Measurements from ENCODE around the gene THADA.

The THADA gene

GRCh38 chr2:43226955-43227829, 368.6 kb downstream of the THADA start:
- peaks cover 0 to 51% (median 45%) of the 10 kb centered on the region in 4 experiments for H3K36me3 ChIP-seq (ENCODE audit: control insufficient read depth in 4 of 4, insufficient read depth in 4 of 4, low read length in 3 of 4)
- H3K4me3 ChIP-seq (ENCODE audit: control insufficient read depth in 1 of 7, extremely low read depth in 1 of 7, insufficient read depth in 4 of 7, low read depth in 2 of 7, low read length in 6 of 7) = peak overlapping the region; percentile 84 to 100 (median 93)
- DNase-seq = peak; percentile 80 to 85 (median 82)
- WGBS (ENCODE audit: insufficient coverage) = under 1% methylated on average over 65 of the region's 77 CpGs
- H3K27me3 ChIP-seq (replicated peaks in 2 of 5; ENCODE audit: control insufficient read depth in 4 of 5, insufficient read depth in 5 of 5, low read length in 4 of 5) = no peaks in the 10 kb centered on the region
- no peaks in the 10 kb centered on the region for H3K9me3 ChIP-seq (ENCODE audit: control extremely low read depth in 1 of 5, control insufficient read depth in 4 of 5, insufficient read depth in 2 of 5, low read depth in 1 of 5, low read length in 4 of 5)
- peaks cover 16 to 25% (median 21%) of the 10 kb centered on the region in 4 experiments for H3K4me1 ChIP-seq (ENCODE audit: control extremely low read depth in 1 of 4, control insufficient read depth in 4 of 4, insufficient read depth in 4 of 4, low read length in 3 of 4)
- POLR2A ChIA-PET = interaction anchor here (0.5 to 8.1 kb wide), 28 partner anchors 9 to 417 kb away, joined by 3 to 75 read pairs (median 4); no protein-coding TSS in a partner anchor
- CTCF ChIA-PET = interaction anchor here (0.7 to 13.6 kb wide), 24 partner anchors 9 to 397 kb away, joined by 3 to 178 read pairs (median 8); no protein-coding TSS in a partner anchor
- H3K27ac ChIP-seq (ENCODE audit: insufficient read depth in 1 of 2, low read depth in 1 of 2, low read length in 2 of 2, poor library complexity in 1 of 2, severe bottlenecking in 2 of 2) = peak overlapping the region; percentile 48 to 83

- Histone ChIP-seq H3K4me3 (ENCODE audit: control insufficient read depth in 1 of 7, extremely low read depth in 1 of 7, insufficient read depth in 4 of 7, low read depth in 2 of 7, low read length in 6 of 7) (peak within 1 kb of the TSS; percentile 84 to 100 (median 97)), H3K27me3 (replicated peaks in 2 of 5; ENCODE audit: control insufficient read depth in 4 of 5, insufficient read depth in 5 of 5, low read length in 4 of 5) (no peaks in the 10 kb centered on the region), H3K27ac (ENCODE audit: insufficient read depth in 1 of 2, low read depth in 1 of 2, low read length in 2 of 2, poor library complexity in 1 of 2, severe bottlenecking in 2 of 2) (peak within 1 kb of the TSS; percentile 61 to 91), H3K4me1 (ENCODE audit: control extremely low read depth in 1 of 4, control insufficient read depth in 4 of 4, insufficient read depth in 4 of 4, low read length in 3 of 4) (peaks cover 22 to 29% (median 27%) of the 10 kb centered on the region in 4 experiments), H3K36me3 (ENCODE audit: control insufficient read depth in 4 of 4, insufficient read depth in 4 of 4, low read length in 3 of 4) (peaks cover 0 to 57% (median 48%) of the 10 kb centered on the region in 4 experiments), H3K9me3 (ENCODE audit: control extremely low read depth in 1 of 5, control insufficient read depth in 4 of 5, insufficient read depth in 2 of 5, low read depth in 1 of 5, low read length in 4 of 5) (no peaks in the 10 kb centered on the region)
- POLR2A ChIA-PET = interaction anchor here (0.5 to 8.1 kb wide), 22 partner anchors 8 to 396 kb away, joined by 3 to 75 read pairs (median 4); no protein-coding TSS in a partner anchor
- DNase-seq = peak; percentile 94 to 97 (median 96)
- CTCF ChIA-PET = interaction anchor here (0.7 to 13.6 kb wide), 16 partner anchors 8 to 397 kb away, joined by 3 to 178 read pairs (median 18); no protein-coding TSS in a partner anchor
- WGBS (ENCODE audit: insufficient coverage) = 0% methylated on average over 40 of the region's 58 CpGs
Observed at GRCh38 chr2:43226558-43226954, 369.3 kb downstream of the THADA start, which contains the start of gene ZFP36L2. Gene ZFP36L2 (minus strand): TSS chr2:43226606. CDS start chr2:43226315, 291 bp downstream.

- Histone ChIP-seq H3K27ac (ENCODE audit: insufficient read depth in 1 of 2, low read depth in 1 of 2, low read length in 2 of 2, poor library complexity in 1 of 2, severe bottlenecking in 2 of 2) (peak overlapping the region; percentile 61 to 91), H3K27me3 (replicated peaks in 2 of 5; ENCODE audit: control insufficient read depth in 4 of 5, insufficient read depth in 5 of 5, low read length in 4 of 5) (no peaks in the 10 kb centered on the region), H3K4me1 (ENCODE audit: control extremely low read depth in 1 of 4, control insufficient read depth in 4 of 4, insufficient read depth in 4 of 4, low read length in 3 of 4) (peaks cover 28 to 34% (median 31%) of the 10 kb centered on the region in 4 experiments), H3K9me3 (ENCODE audit: control extremely low read depth in 1 of 5, control insufficient read depth in 4 of 5, insufficient read depth in 2 of 5, low read depth in 1 of 5, low read length in 4 of 5) (no peaks in the 10 kb centered on the region), H3K4me3 (ENCODE audit: control insufficient read depth in 1 of 7, extremely low read depth in 1 of 7, insufficient read depth in 4 of 7, low read depth in 2 of 7, low read length in 6 of 7) (peak overlapping the region; percentile 72 to 100 (median 97)), H3K36me3 (ENCODE audit: control insufficient read depth in 4 of 4, insufficient read depth in 4 of 4, low read length in 3 of 4) (peaks cover 0 to 56% (median 45%) of the 10 kb centered on the region in 4 experiments)
- POLR2A ChIA-PET = interaction anchor here (0.6 to 8.1 kb wide), 24 partner anchors 8 to 368 kb away, joined by 3 to 75 read pairs (median 5); no protein-coding TSS in a partner anchor
- DNase-seq = peak; percentile 57 to 88 (median 83)
- under 1% methylated on average over 66 of the region's 80 CpGs for WGBS (ENCODE audit: insufficient coverage)
- CTCF ChIA-PET = interaction anchor here (0.9 to 13.6 kb wide), 17 partner anchors 13 to 397 kb away, joined by 3 to 178 read pairs (median 25); no protein-coding TSS in a partner anchor
Observed at GRCh38 chr2:43225788-43226557, 369.9 kb downstream of the THADA start.

- H3K4me3 ChIP-seq (ENCODE audit: control insufficient read depth in 1 of 7, extremely low read depth in 1 of 7, insufficient read depth in 4 of 7, low read depth in 2 of 7, low read length in 6 of 7) = peak overlapping the region; percentile 72 to 100 (median 97)
- H3K36me3 ChIP-seq (ENCODE audit: control insufficient read depth in 4 of 4, insufficient read depth in 4 of 4, low read length in 3 of 4) = peaks cover 0 to 49% (median 38%) of the 10 kb centered on the region in 4 experiments
- peak overlapping the region; percentile 61 to 91 for H3K27ac ChIP-seq (ENCODE audit: insufficient read depth in 1 of 2, low read depth in 1 of 2, low read length in 2 of 2, poor library complexity in 1 of 2, severe bottlenecking in 2 of 2)
- ChIA-PET POLR2A (interaction anchor here (1.0 to 8.1 kb wide), 13 partner anchors 47 to 316 kb away, joined by 3 to 75 read pairs (median 6); no protein-coding TSS in a partner anchor), CTCF (interaction anchor here (0.5 to 13.6 kb wide), 19 partner anchors 11 to 396 kb away, joined by 3 to 178 read pairs (median 4); no protein-coding TSS in a partner anchor)
- no peaks in the 10 kb centered on the region for H3K27me3 ChIP-seq (replicated peaks in 2 of 5; ENCODE audit: control insufficient read depth in 4 of 5, insufficient read depth in 5 of 5, low read length in 4 of 5)
- under 1% methylated on average over 56 of the region's 74 CpGs for WGBS (ENCODE audit: insufficient coverage)
- peak; percentile 60 to 90 (median 82) for DNase-seq
- H3K4me1 ChIP-seq (ENCODE audit: control extremely low read depth in 1 of 4, control insufficient read depth in 4 of 4, insufficient read depth in 4 of 4, low read length in 3 of 4) = peaks cover 35 to 39% (median 38%) of the 10 kb centered on the region in 4 experiments
- no peaks in the 10 kb centered on the region for H3K9me3 ChIP-seq (ENCODE audit: control extremely low read depth in 1 of 5, control insufficient read depth in 4 of 5, insufficient read depth in 2 of 5, low read depth in 1 of 5, low read length in 4 of 5)
Observed at GRCh38 chr2:43225093-43225787, 370.6 kb downstream of the THADA start.

GRCh38 chr2:43224571-43225092, 371.2 kb downstream of the THADA start:
- under 1% methylated on average over 73 of the region's 74 CpGs for WGBS (ENCODE audit: insufficient coverage)
- H3K9me3 ChIP-seq (ENCODE audit: control extremely low read depth in 1 of 5, control insufficient read depth in 4 of 5, insufficient read depth in 2 of 5, low read depth in 1 of 5, low read length in 4 of 5) = no peaks in the 10 kb centered on the region
- ChIA-PET CTCF (interaction anchor here (0.5 to 13.6 kb wide), 24 partner anchors 10 to 396 kb away, joined by 3 to 178 read pairs (median 4); no protein-coding TSS in a partner anchor), POLR2A (interaction anchor here (1.0 to 8.1 kb wide), 13 partner anchors 46 to 316 kb away, joined by 3 to 75 read pairs (median 6); no protein-coding TSS in a partner anchor)
- peak overlapping the region in 1 of 2 experiments; percentile 91 for H3K27ac ChIP-seq (ENCODE audit: insufficient read depth in 1 of 2, low read depth in 1 of 2, low read length in 2 of 2, poor library complexity in 1 of 2, severe bottlenecking in 2 of 2)
- peaks cover 39 to 45% (median 41%) of the 10 kb centered on the region in 4 experiments for H3K4me1 ChIP-seq (ENCODE audit: control extremely low read depth in 1 of 4, control insufficient read depth in 4 of 4, insufficient read depth in 4 of 4, low read length in 3 of 4)
- H3K27me3 ChIP-seq (replicated peaks in 2 of 5; ENCODE audit: control insufficient read depth in 4 of 5, insufficient read depth in 5 of 5, low read length in 4 of 5) = no peaks in the 10 kb centered on the region
- H3K36me3 ChIP-seq (ENCODE audit: control insufficient read depth in 4 of 4, insufficient read depth in 4 of 4, low read length in 3 of 4) = peaks cover 0 to 46% (median 37%) of the 10 kb centered on the region in 4 experiments
- peak overlapping the region; percentile 72 to 100 (median 97) for H3K4me3 ChIP-seq (ENCODE audit: control insufficient read depth in 1 of 7, extremely low read depth in 1 of 7, insufficient read depth in 4 of 7, low read depth in 2 of 7, low read length in 6 of 7)
- peak in 2 of 3 donors; percentile 68 to 80 for DNase-seq

Measured in common myeloid progenitor, CD34-positive (primary cell).